Ovary (tissue), 3 donors: ENCODE measurements around the gene RSRC2.

Source experiments
- EP300 ChIP-seq: sonication (generic); formaldehyde crosslinking; IDR thresholded peaks from one replicate; pipeline ENCODE4 v1.6.1; 2017; ENCODE audit warnings: antibody characterized with exemption
- POLR2A ChIP-seq: fragments of 450-650 bp; IDR thresholded peaks from one replicate; pipeline ENCODE4 v1.6.1; 2017; ENCODE audit warnings: antibody characterized with exemption, mild to moderate bottlenecking, moderate library complexity
- TF ChIP-seq, protein P1 (sequence below), 3 donors: fragments of 450-650 bp in 2 of 3; fragments of 200-600 bp in 1 of 3; IDR thresholded peaks; one replicate each; pipeline versions ENCODE4 v1.5.1 to v1.8.0; 2016 to 2022; ENCODE audit warnings: antibody characterized with exemption in 3 of 3, mild to moderate bottlenecking in 1 of 3
- donor health status: DM: no; HTN: no; CAD: no.

DNA sequence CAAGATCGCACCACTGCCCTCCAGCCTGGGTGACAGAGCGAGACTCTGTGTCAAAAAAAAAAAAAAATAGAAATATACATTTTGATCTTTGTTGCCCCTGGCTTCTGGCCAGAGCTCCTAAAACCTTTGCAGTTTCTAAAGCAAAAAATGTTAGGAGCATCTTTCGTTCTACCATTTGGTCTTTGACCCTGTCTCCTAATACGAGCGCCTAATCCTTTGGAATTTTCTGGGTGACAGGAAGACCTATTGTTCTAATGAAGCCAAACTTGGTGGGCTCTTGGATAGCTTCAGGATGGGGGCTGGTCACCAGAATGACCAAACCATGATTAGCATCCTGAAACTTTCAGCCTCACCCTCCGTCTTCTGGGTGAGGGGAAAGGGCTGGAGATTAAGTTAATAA is 72.0 kb downstream of the RSRC2 start:
- TF ChIP-seq, protein P1, sequence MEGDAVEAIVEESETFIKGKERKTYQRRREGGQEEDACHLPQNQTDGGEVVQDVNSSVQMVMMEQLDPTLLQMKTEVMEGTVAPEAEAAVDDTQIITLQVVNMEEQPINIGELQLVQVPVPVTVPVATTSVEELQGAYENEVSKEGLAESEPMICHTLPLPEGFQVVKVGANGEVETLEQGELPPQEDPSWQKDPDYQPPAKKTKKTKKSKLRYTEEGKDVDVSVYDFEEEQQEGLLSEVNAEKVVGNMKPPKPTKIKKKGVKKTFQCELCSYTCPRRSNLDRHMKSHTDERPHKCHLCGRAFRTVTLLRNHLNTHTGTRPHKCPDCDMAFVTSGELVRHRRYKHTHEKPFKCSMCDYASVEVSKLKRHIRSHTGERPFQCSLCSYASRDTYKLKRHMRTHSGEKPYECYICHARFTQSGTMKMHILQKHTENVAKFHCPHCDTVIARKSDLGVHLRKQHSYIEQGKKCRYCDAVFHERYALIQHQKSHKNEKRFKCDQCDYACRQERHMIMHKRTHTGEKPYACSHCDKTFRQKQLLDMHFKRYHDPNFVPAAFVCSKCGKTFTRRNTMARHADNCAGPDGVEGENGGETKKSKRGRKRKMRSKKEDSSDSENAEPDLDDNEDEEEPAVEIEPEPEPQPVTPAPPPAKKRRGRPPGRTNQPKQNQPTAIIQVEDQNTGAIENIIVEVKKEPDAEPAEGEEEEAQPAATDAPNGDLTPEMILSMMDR (IDR thresholded peaks at IDR 0.05), result no peak
- TF ChIP-seq EP300 (no peak), POLR2A (no peak)
